ENCODE results near the gene ANKUB1. TPM values are rescaled to one million over a fixed set of nuclear protein-coding genes. Genes with fewer than 3 reads are reported as not detected.

ANKUB1 gene
- total and polyA plus RNA-seq, 4 experiments from 2014 or later: not detected

DNA sequence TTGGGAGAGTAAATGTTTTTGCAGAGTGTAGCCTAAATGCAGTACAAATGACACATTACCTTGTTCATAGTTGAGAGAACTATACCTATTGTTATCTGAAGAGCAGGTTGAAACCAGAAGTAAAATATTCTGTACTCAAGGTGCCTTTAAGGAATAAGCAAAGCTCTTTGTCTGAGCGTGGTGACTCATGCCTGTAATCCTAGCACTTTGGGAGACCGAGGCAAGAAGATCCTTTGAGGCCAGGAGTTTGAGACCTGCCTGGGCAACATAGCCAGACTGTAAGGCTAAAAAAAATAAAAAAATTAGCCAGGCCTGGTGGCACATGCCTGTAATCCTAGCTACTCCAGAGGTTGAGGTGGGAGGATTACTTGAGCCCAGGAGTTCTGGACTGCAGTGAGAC, 18.5 kb upstream of the ANKUB1 start:
- Histone ChIP-seq H3K27ac (ENCODE audit: low read depth, low read length) (no peak overlapping the region), H3K36me3 (ENCODE audit: insufficient read depth, low read length) (no peaks in the 10 kb centered on the region), H3K9me3 (ENCODE audit: control insufficient read depth in 1 of 2, low read length in 2 of 2) (no peaks in the 10 kb centered on the region), H3K4me1 (ENCODE audit: insufficient read depth, low read length) (peaks cover 25% of the 10 kb centered on the region), H3K27me3 (ENCODE audit: insufficient read depth, low read length) (no peaks in the 10 kb centered on the region), H3K4me3 (ENCODE audit: low read length in 2 of 2) (no peak overlapping the region)
- ChIA-PET CTCF (ENCODE audit: partially characterized antibody) (no interaction called here), POLR2A (ENCODE audit: partially characterized antibody) (interaction anchor here (1.5 kb wide), 1 partner anchor 58 kb away, joined by 5 read pairs; the partner anchor contains the start of gene COMMD2)
- Mint-ChIP-seq H3K4me3 (no peak overlapping the region), H3K27me3 (peaks cover 2 to 7% of the 10 kb centered on the region in 2 donors), H3K27ac (no peak overlapping the region), H3K36me3 (peaks cover 0 to 18% of the 10 kb centered on the region in 2 donors), H3K4me1 (peaks cover 21 to 44% (median 31%) of the 10 kb centered on the region in 4 donors), H3K9me3 (no peaks in the 10 kb centered on the region)
- DNase-seq: no peak
- intact Hi-C loops (cut with micrococcal nuclease): loop anchor here (5.0 to 10.0 kb wide), 3 partner anchors 161 to 951 kb away; partner anchors contain the start of genes PFN2, SELENOT and SIAH2

DNA sequence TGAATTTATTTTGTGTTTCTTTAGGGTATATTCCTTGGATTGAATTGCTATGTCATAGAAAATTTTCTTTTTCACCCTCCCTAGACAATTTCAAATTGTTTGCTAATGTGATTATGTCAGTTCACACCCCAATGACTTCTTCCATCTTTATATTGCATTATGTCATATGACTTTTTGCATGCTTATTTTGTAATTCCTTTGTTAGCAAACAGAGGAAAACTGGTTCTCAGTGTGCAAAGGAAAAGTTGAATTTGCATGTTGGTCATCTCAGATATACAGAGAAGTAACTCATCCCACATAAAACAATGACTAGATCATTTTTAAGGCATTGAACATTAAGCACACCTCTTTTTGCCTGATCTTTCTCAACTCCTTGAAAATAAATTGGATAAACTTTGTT, 17.3 kb upstream of the ANKUB1 start:
- H3K27me3 ChIP-seq (ENCODE audit: insufficient read depth, low read length): no peaks in the 10 kb centered on the region
- no peak overlapping the region for H3K4me3 ChIP-seq (ENCODE audit: low read length in 2 of 2)
- peaks cover 14% of the 10 kb centered on the region for H3K4me1 ChIP-seq (ENCODE audit: insufficient read depth, low read length)
- peaks cover 0 to 18% of the 10 kb centered on the region in 2 donors for H3K36me3 Mint-ChIP-seq
- H3K27ac Mint-ChIP-seq: no peak overlapping the region
- no peaks in the 10 kb centered on the region for H3K36me3 ChIP-seq (ENCODE audit: insufficient read depth, low read length)
- CTCF ChIA-PET (ENCODE audit: partially characterized antibody): interaction anchor here (1.2 to 3.7 kb wide), 7 partner anchors 13 to 818 kb away, joined by 3 to 81 read pairs (median 30); partner anchors contain the start of gene GYG1
- no peak overlapping the region for H3K27ac ChIP-seq (ENCODE audit: low read depth, low read length)
- no peak overlapping the region for H3K4me3 Mint-ChIP-seq
- DNase-seq: no peak
- POLR2A ChIA-PET (ENCODE audit: partially characterized antibody): no interaction called here
- H3K9me3 Mint-ChIP-seq: no peaks in the 10 kb centered on the region
- no peaks in the 10 kb centered on the region for H3K9me3 ChIP-seq (ENCODE audit: control insufficient read depth in 1 of 2, low read length in 2 of 2)
- H3K27me3 Mint-ChIP-seq: peaks cover 6 to 10% of the 10 kb centered on the region in 2 donors
- intact Hi-C loops (cut with micrococcal nuclease): loop anchor here (2.0 to 10.0 kb wide), 5 partner anchors 163 to 953 kb away; partner anchors contain the start of genes PFN2, SELENOT and SIAH2
- H3K4me1 Mint-ChIP-seq: peaks cover 12 to 32% (median 21%) of the 10 kb centered on the region in 4 donors

DNA sequence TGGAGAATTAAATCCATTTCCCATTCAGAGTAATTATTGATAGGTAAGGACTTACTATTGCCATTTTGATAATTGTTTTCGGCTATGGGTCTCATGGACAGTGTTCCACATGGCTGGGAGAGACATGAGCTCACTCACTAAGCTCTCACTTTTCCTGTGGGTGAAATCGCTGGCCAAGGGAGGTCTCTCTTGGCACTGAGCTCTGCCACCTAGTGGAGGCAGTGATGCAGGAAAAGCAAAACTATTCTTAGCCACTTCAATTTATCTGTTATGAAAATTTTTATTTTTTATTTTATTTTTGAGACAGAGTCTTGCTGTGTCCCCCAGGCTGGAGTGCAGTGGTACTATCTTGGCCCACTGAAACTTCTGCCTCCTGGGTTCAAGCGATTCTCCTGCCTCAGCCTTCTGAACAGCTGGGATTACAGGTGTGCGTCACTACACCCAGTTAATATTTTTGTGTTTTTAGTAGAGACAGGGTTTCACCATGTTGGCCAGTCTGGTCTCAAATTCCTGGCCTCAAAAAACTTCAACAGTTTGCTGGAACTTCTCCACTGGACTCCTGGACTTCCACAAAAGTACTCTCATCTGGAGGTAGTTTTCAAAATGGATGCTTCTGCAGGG, 16.0 kb upstream of the ANKUB1 start:
- ChIA-PET POLR2A (ENCODE audit: partially characterized antibody) (interaction anchor here (1.1 to 1.4 kb wide), 2 partner anchors 43 to 56 kb away, joined by 5 to 6 read pairs; partner anchors contain the start of gene COMMD2), CTCF (ENCODE audit: partially characterized antibody) (interaction anchor here (0.7 to 3.7 kb wide), 42 partner anchors 8 to 854 kb away, joined by 3 to 81 read pairs (median 4); partner anchors contain the start of genes ANKUB1, COMMD2 and GYG1)
- no peak overlapping the region for H3K4me3 Mint-ChIP-seq
- intact Hi-C loops (cut with micrococcal nuclease): loop anchor here (1.0 to 10.0 kb wide), 3 partner anchors 244 to 688 kb away; no protein-coding TSS in a partner anchor
- peaks cover 6 to 10% of the 10 kb centered on the region in 2 donors for H3K27me3 Mint-ChIP-seq
- no peaks in the 10 kb centered on the region for H3K9me3 Mint-ChIP-seq
- H3K4me3 ChIP-seq (ENCODE audit: low read length in 2 of 2): no peak overlapping the region
- H3K27me3 ChIP-seq (ENCODE audit: insufficient read depth, low read length): no peaks in the 10 kb centered on the region
- peak; percentile 29 to 51 (median 39) for DNase-seq
- H3K4me1 Mint-ChIP-seq: peaks cover 6 to 18% (median 13%) of the 10 kb centered on the region in 4 donors
- H3K36me3 Mint-ChIP-seq: peaks cover 0 to 8% of the 10 kb centered on the region in 2 donors
- H3K4me1 ChIP-seq (ENCODE audit: insufficient read depth, low read length): peaks cover 6% of the 10 kb centered on the region
- H3K27ac Mint-ChIP-seq: no peak overlapping the region
- H3K36me3 ChIP-seq (ENCODE audit: insufficient read depth, low read length): no peaks in the 10 kb centered on the region
- no peaks in the 10 kb centered on the region for H3K9me3 ChIP-seq (ENCODE audit: control insufficient read depth in 1 of 2, low read length in 2 of 2)
- H3K27ac ChIP-seq (ENCODE audit: low read depth, low read length): no peak overlapping the region

DNA sequence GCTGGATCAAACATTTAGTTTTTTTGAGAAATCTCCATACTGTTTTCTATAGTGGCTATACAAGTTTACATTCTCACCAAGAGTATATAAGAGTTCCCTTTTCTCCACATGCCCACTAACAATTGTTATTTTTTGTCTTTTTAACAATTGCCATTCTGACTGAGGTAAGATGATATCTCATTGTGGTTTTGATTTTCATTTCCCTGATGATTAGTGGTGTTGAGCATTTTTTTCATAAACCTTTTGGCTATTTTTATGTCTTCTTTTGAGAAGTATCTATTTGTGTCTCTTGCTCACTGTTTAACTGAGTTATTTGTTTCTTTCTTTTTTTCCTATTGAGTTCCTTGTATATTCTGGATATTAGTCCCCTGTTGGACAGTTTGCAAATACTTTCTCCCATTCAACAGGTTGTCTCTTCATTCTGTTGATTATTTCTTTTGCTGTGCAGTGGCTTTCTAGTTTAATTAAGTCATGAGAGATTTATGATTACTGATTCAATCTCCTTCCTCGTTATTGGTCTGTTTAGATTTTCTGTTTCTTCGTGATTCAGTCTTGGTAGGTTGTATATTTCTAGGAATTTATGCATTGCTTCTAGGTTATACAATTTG, 13.9 kb upstream of the ANKUB1 start:
- CTCF ChIA-PET (ENCODE audit: partially characterized antibody): interaction anchor here (3.6 to 3.7 kb wide), 2 partner anchors 16 to 685 kb away, joined by 30 to 81 read pairs; no protein-coding TSS in a partner anchor
- Mint-ChIP-seq H3K27ac (no peak overlapping the region), H3K27me3 (peaks cover 6 to 10% of the 10 kb centered on the region in 2 donors), H3K9me3 (no peaks in the 10 kb centered on the region), H3K4me3 (no peak overlapping the region), H3K4me1 (peaks cover 1 to 9% (median 3%) of the 10 kb centered on the region in 4 donors), H3K36me3 (no peaks in the 10 kb centered on the region)
- intact Hi-C loops (cut with micrococcal nuclease): loop anchor here (10.0 kb wide), 1 partner anchor 241 kb away; no protein-coding TSS in a partner anchor
- Histone ChIP-seq H3K27me3 (ENCODE audit: insufficient read depth, low read length) (no peaks in the 10 kb centered on the region), H3K27ac (ENCODE audit: low read depth, low read length) (no peak overlapping the region), H3K9me3 (ENCODE audit: control insufficient read depth in 1 of 2, low read length in 2 of 2) (no peaks in the 10 kb centered on the region), H3K4me3 (ENCODE audit: low read length in 2 of 2) (no peak overlapping the region), H3K36me3 (ENCODE audit: insufficient read depth, low read length) (no peaks in the 10 kb centered on the region), H3K4me1 (ENCODE audit: insufficient read depth, low read length) (no peaks in the 10 kb centered on the region)
- POLR2A ChIA-PET (ENCODE audit: partially characterized antibody): no interaction called here
- DNase-seq: no peak

DNA sequence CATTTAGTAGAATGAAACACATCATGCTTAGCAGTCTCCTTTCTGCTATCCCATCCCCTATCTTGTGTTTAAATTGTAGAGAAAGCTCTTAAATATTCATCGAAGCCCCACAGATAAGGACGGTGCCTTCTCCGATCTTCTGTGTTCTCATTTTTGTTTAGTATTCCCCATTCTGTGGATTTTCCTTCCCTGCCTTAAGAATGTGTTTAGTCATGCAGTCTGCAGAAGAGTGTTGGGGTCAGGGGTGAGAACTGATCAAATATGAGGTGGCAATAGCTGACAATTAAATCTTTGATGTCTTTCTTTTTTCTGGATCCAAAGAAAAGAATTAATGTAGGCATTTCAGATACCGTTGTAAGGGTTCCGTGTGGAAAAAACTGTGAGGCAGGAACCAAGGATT, 9.3 kb upstream of the ANKUB1 start:
- no peaks in the 10 kb centered on the region for H3K36me3 ChIP-seq (ENCODE audit: insufficient read depth, low read length)
- H3K4me3 ChIP-seq (ENCODE audit: low read length in 2 of 2): no peak overlapping the region
- H3K4me3 Mint-ChIP-seq: no peak overlapping the region
- no peaks in the 10 kb centered on the region for H3K9me3 ChIP-seq (ENCODE audit: control insufficient read depth in 1 of 2, low read length in 2 of 2)
- H3K27me3 ChIP-seq (ENCODE audit: insufficient read depth, low read length): no peaks in the 10 kb centered on the region
- H3K27ac ChIP-seq (ENCODE audit: low read depth, low read length): no peak overlapping the region
- ChIA-PET POLR2A (ENCODE audit: partially characterized antibody) (no interaction called here), CTCF (ENCODE audit: partially characterized antibody) (interaction anchor here (1.5 kb wide), 1 partner anchor 35 kb away, joined by 5 read pairs; no protein-coding TSS in a partner anchor)
- DNase-seq: no peak
- no peak overlapping the region for H3K27ac Mint-ChIP-seq
- no peaks in the 10 kb centered on the region for H3K36me3 Mint-ChIP-seq
- intact Hi-C loops (cut with micrococcal nuclease): loop anchor here (10.0 kb wide), 1 partner anchor 237 kb away; no protein-coding TSS in a partner anchor
- peaks cover 0 to 4% (median under 1%) of the 10 kb centered on the region in 4 donors for H3K4me1 Mint-ChIP-seq
- peaks cover 0 to 4% (median 0%) of the 10 kb centered on the region in 8 donors for H3K9me3 Mint-ChIP-seq
- H3K4me1 ChIP-seq (ENCODE audit: insufficient read depth, low read length): no peaks in the 10 kb centered on the region
- peaks cover 8 to 18% of the 10 kb centered on the region in 2 donors for H3K27me3 Mint-ChIP-seq

DNA sequence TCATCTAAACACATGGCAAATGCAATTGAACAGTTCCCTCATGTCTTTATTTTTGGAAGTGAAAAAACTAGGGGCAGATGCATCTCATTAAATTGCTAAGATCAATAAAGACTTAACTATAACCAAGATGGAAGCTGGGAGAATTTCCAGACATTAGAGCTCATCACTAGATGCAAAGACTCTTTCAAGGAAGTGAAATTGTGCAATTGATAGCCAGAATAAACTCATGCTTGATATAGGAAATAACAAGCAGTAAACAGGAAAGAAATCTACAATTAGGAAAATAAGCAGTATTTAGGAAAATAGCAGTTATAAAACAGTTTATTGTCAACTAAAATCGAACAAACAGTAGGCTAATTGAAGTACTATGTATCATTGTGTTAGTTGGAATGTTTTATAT, 8.8 kb upstream of the ANKUB1 start:
- H3K4me1 Mint-ChIP-seq: no peaks in the 10 kb centered on the region
- CTCF ChIA-PET (ENCODE audit: partially characterized antibody): interaction anchor here (1.5 kb wide), 1 partner anchor 35 kb away, joined by 5 read pairs; no protein-coding TSS in a partner anchor
- no peaks in the 10 kb centered on the region for H3K9me3 ChIP-seq (ENCODE audit: control insufficient read depth in 1 of 2, low read length in 2 of 2)
- no peak overlapping the region for H3K4me3 ChIP-seq (ENCODE audit: low read length in 2 of 2)
- no peaks in the 10 kb centered on the region for H3K4me1 ChIP-seq (ENCODE audit: insufficient read depth, low read length)
- POLR2A ChIA-PET (ENCODE audit: partially characterized antibody): no interaction called here
- DNase-seq: no peak
- H3K27me3 Mint-ChIP-seq: peaks cover 8 to 18% of the 10 kb centered on the region in 2 donors
- H3K36me3 Mint-ChIP-seq: no peaks in the 10 kb centered on the region
- no peak overlapping the region for H3K4me3 Mint-ChIP-seq
- H3K27ac Mint-ChIP-seq: no peak overlapping the region
- no peaks in the 10 kb centered on the region for H3K27me3 ChIP-seq (ENCODE audit: insufficient read depth, low read length)
- no peaks in the 10 kb centered on the region for H3K36me3 ChIP-seq (ENCODE audit: insufficient read depth, low read length)
- intact Hi-C loops (cut with micrococcal nuclease): loop anchor here (10.0 kb wide), 1 partner anchor 236 kb away; no protein-coding TSS in a partner anchor
- peaks cover 0 to 4% (median 0%) of the 10 kb centered on the region in 8 donors for H3K9me3 Mint-ChIP-seq
- H3K27ac ChIP-seq (ENCODE audit: low read depth, low read length): no peak overlapping the region

DNA sequence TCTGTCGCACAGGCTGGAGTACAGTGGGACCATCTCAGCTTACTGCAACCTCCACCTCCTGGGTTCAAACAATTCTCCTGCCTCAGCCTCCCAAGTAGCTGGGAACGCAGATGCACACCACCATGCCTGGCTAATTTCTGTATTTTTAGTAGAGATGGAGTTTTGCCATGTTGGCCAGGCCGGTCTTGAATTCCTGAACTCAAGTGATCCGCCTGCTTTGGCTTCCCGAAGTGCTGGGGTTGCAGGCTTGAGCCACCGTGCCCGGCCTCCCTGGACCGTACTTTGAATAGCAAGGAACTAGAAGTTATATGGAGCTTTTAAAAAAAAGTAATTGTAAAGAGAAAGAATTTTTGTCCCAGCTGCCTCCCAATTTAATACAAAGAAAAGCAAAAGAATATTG, 8.3 kb upstream of the ANKUB1 start:
- H3K4me3 Mint-ChIP-seq: no peak overlapping the region
- intact Hi-C loops (cut with micrococcal nuclease): loop anchor here (10.0 kb wide), 1 partner anchor 236 kb away; no protein-coding TSS in a partner anchor
- H3K9me3 ChIP-seq (ENCODE audit: control insufficient read depth in 1 of 2, low read length in 2 of 2): no peaks in the 10 kb centered on the region
- no peak for DNase-seq
- no peaks in the 10 kb centered on the region for H3K36me3 Mint-ChIP-seq
- H3K27me3 Mint-ChIP-seq: peaks cover 6 to 17% of the 10 kb centered on the region in 2 donors
- peaks cover 0 to 4% (median 0%) of the 10 kb centered on the region in 8 donors for H3K9me3 Mint-ChIP-seq
- ChIA-PET CTCF (ENCODE audit: partially characterized antibody) (interaction anchor here (1.0 to 1.5 kb wide), 2 partner anchors 7 to 34 kb away, joined by 3 to 5 read pairs; no protein-coding TSS in a partner anchor), POLR2A (ENCODE audit: partially characterized antibody) (no interaction called here)
- no peak overlapping the region for H3K4me3 ChIP-seq (ENCODE audit: low read length in 2 of 2)
- H3K27ac Mint-ChIP-seq: no peak overlapping the region
- no peak overlapping the region for H3K27ac ChIP-seq (ENCODE audit: low read depth, low read length)
- H3K4me1 Mint-ChIP-seq: no peaks in the 10 kb centered on the region
- H3K4me1 ChIP-seq (ENCODE audit: insufficient read depth, low read length): no peaks in the 10 kb centered on the region
- no peaks in the 10 kb centered on the region for H3K27me3 ChIP-seq (ENCODE audit: insufficient read depth, low read length)
- H3K36me3 ChIP-seq (ENCODE audit: insufficient read depth, low read length): no peaks in the 10 kb centered on the region

Measured in CD4-positive, alpha-beta memory T cell (primary cell).